Measurements from ENCODE around the gene ENC1. TPM values are rescaled to one million over a fixed set of nuclear protein-coding genes. Genes with fewer than 3 reads are reported as not detected.

Gene ENC1
- total RNA-seq, 4 donors from 2014 or later: 3.4 to 7.8 (median 4.5) TPM

DNA sequence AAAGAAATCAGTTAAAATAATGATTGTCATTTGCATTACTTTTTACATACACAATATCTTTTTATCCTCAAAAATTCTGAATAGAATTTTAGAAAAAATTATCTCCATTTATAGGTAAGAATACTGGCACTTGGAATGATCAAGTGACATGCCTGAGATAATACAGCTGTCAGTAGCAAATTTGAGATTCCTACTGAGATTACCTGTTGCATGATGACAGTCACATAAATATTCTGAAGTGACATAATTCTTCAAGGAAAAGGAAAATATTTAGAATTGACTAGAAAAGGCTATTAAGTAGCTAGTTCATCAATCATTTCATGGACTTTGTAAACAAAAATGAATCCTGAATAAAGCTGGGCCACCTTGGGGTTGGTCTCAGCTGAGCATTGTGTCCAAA lies 15.2 kb upstream of the ENC1 start:
- no peak for DNase-seq
- no peaks in the 10 kb centered on the region for H3K27me3 ChIP-seq
- TF ChIP-seq, protein P1, sequence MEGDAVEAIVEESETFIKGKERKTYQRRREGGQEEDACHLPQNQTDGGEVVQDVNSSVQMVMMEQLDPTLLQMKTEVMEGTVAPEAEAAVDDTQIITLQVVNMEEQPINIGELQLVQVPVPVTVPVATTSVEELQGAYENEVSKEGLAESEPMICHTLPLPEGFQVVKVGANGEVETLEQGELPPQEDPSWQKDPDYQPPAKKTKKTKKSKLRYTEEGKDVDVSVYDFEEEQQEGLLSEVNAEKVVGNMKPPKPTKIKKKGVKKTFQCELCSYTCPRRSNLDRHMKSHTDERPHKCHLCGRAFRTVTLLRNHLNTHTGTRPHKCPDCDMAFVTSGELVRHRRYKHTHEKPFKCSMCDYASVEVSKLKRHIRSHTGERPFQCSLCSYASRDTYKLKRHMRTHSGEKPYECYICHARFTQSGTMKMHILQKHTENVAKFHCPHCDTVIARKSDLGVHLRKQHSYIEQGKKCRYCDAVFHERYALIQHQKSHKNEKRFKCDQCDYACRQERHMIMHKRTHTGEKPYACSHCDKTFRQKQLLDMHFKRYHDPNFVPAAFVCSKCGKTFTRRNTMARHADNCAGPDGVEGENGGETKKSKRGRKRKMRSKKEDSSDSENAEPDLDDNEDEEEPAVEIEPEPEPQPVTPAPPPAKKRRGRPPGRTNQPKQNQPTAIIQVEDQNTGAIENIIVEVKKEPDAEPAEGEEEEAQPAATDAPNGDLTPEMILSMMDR (IDR thresholded peaks at IDR 0.05): no peak
- TF ChIP-seq POLR2A (IDR thresholded peaks at IDR 0.05): no peak
- H3K4me3 ChIP-seq (replicated peaks in 1 of 3): no peak overlapping the region
- no peaks in the 10 kb centered on the region for H3K9me3 ChIP-seq
- peaks cover 0 to 6% of the 10 kb centered on the region in 2 donors for H3K4me1 ChIP-seq
- no peaks in the 10 kb centered on the region for H3K36me3 ChIP-seq
- intact Hi-C loops (cut with DNase I): no loop called here
- no peak overlapping the region for H3K27ac ChIP-seq

DNA sequence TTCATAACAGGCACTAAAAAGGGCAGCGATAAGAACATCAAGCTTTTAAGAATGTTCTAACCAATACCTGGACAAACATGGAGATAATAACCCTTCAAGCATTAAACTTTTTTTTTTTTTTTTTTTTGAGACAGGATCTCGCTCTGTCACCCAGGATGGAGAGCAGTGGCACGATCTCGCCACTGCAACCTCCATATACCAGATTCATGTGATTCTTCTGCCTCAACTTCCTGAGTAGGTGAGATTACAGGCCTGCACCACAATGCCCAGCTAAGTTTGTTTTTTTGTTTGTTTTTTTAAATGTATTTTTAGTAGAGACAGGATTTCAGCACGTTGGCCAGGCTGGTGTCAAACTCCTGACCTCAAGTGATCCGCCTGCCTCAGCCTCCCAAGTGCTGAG lies 14.7 kb upstream of the ENC1 start:
- Histone ChIP-seq H3K9me3 (no peaks in the 10 kb centered on the region), H3K27ac (no peak overlapping the region), H3K4me1 (peaks cover 0 to 6% of the 10 kb centered on the region in 2 donors), H3K27me3 (no peaks in the 10 kb centered on the region), H3K36me3 (no peaks in the 10 kb centered on the region), H3K4me3 (replicated peaks in 1 of 3) (no peak overlapping the region)
- intact Hi-C loops (cut with DNase I): no loop called here
- TF ChIP-seq, protein P1 (IDR thresholded peaks at IDR 0.05): no peak
- no peak for TF ChIP-seq POLR2A (IDR thresholded peaks at IDR 0.05)
- no peak for DNase-seq
- 83 to 84% methylated on average over 6 of the region's 6 CpGs for WGBS, 2 donors

DNA sequence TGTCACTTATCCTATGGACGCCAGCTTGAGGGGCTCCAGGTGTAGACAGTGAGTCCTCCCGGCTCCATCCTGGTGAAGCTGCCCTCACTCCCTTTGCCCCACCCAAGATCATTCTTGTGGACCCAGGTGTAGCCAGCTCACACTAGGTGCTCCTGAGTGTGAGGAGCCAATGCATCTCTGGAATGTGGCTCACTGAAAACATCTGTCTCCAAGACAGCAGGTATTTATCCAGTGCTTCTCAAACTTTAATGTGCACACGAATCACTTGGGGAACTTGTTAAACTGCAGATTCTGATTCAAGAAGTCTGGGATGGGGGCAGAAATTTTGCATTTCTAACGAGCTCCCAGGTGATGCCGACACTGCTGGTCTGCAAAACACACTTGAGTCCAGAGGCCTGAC lies 13.5 kb upstream of the ENC1 start:
- no peak for TF ChIP-seq POLR2A (IDR thresholded peaks at IDR 0.05)
- TF ChIP-seq, protein P1 (IDR thresholded peaks at IDR 0.05): no peak
- 39 to 48% methylated on average over 5 of the region's 5 CpGs for WGBS, 2 donors
- H3K27ac ChIP-seq: no peak overlapping the region
- H3K36me3 ChIP-seq: no peaks in the 10 kb centered on the region
- no peak overlapping the region for H3K4me3 ChIP-seq (replicated peaks in 1 of 3)
- no peaks in the 10 kb centered on the region for H3K9me3 ChIP-seq
- intact Hi-C loops (cut with DNase I): loop anchor here (5.0 kb wide), 1 partner anchor 662 kb away; no protein-coding TSS in a partner anchor
- peak; percentile 45 to 65 for DNase-seq
- peaks cover 0 to 10% of the 10 kb centered on the region in 2 donors for H3K4me1 ChIP-seq
- no peaks in the 10 kb centered on the region for H3K27me3 ChIP-seq

DNA sequence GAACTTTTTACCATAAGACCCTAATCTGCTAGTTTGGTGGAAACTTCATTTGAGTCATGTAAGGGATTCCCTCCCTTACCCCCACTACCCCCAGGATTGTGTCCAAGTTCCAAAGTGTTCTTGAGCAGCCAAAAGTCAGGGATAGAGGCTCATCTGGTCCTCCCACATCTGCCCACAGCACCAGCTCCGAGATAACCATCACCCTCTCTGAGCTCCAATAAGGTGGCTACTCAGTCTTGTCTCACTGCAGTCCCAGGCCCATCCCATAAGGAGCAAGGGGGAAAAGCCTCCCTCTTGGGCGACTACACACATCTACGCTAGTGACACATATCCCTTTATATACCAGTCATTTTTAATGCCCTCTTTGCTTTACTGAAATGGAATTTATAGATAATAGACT lies 12.0 kb upstream of the ENC1 start:
- Histone ChIP-seq H3K27ac (no peak overlapping the region), H3K27me3 (no peaks in the 10 kb centered on the region), H3K4me3 (replicated peaks in 1 of 3) (no peak overlapping the region), H3K4me1 (peaks cover 0 to 11% of the 10 kb centered on the region in 2 donors), H3K9me3 (no peaks in the 10 kb centered on the region), H3K36me3 (no peaks in the 10 kb centered on the region)
- intact Hi-C loops (cut with DNase I): loop anchor here (5.0 kb wide), 1 partner anchor 660 kb away; no protein-coding TSS in a partner anchor
- WGBS, 2 donors: 96% methylated on average over 3 of the region's 3 CpGs
- no peak for TF ChIP-seq POLR2A (IDR thresholded peaks at IDR 0.05)
- TF ChIP-seq, protein P1 (IDR thresholded peaks at IDR 0.05): no peak
- DNase-seq: no peak

- 87 to 91% methylated on average over 3 of the region's 3 CpGs for WGBS, 2 donors
- Histone ChIP-seq H3K27ac (no peak overlapping the region), H3K9me3 (no peaks in the 10 kb centered on the region), H3K4me3 (replicated peaks in 1 of 3) (no peak overlapping the region), H3K4me1 (peaks cover 0 to 11% of the 10 kb centered on the region in 2 donors), H3K27me3 (no peaks in the 10 kb centered on the region), H3K36me3 (no peaks in the 10 kb centered on the region)
- intact Hi-C loops (cut with DNase I): loop anchor here (5.0 kb wide), 1 partner anchor 659 kb away; no protein-coding TSS in a partner anchor
- TF ChIP-seq, protein P1 (IDR thresholded peaks at IDR 0.05): no peak
- no peak for TF ChIP-seq POLR2A (IDR thresholded peaks at IDR 0.05)
- no peak for DNase-seq
These were observed 11.2 kb upstream of the ENC1 start for GRCh38 chr5:74651710-74652109.

All from thyroid gland (tissue), 4 donors.